Choroid plexus epithelial cell (primary cell): ENCODE measurements around the gene OTOR.

Experiments
- DNase-seq: peaks from one replicate; pipeline ENCODE4 v3.0.0-alpha.2; 2010; ENCODE audit warnings: low read depth
- H3K4me3 ChIP-seq: 2 replicates; pipeline ENCODE4 v1.5.1; 2011; ENCODE audit warnings: low read depth, mild to moderate bottlenecking, control low read depth, low read length, moderate library complexity
- CTCF ChIP-seq: conservative IDR thresholded peaks from 2 replicates; pipeline ENCODE4 v1.5.1; 2011; ENCODE audit warnings: low read depth, mild to moderate bottlenecking, control low read depth, inconsistent platforms, low read length, moderate library complexity

Gene OTOR, protein sequence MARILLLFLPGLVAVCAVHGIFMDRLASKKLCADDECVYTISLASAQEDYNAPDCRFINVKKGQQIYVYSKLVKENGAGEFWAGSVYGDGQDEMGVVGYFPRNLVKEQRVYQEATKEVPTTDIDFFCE

GRCh38 chr20:16748308-16748900 lies at the start of gene OTOR:
Gene OTOR, plus strand, starts transcription at chr20:16748358. Its CDS starts 44 bp downstream, at chr20:16748402.
- DNase-seq = no peak
- H3K4me3 ChIP-seq = no peak within 1 kb of the TSS
- no peak for TF ChIP-seq CTCF

- peak; percentile 1 for DNase-seq
- no peak overlapping the region for H3K4me3 ChIP-seq
- no peak for TF ChIP-seq CTCF
These were observed 48.9 kb upstream of the OTOR start for GRCh38 chr20:16699293-16699692.

- no peak overlapping the region for H3K4me3 ChIP-seq
- peak; percentile 32 for TF ChIP-seq CTCF
- DNase-seq = peak; percentile 18
These were observed 46.9 kb upstream of the OTOR start for GRCh38 chr20:16701296-16701695.

- TF ChIP-seq CTCF = no peak
- H3K4me3 ChIP-seq = no peak overlapping the region
- DNase-seq = no peak
These were observed 44.6 kb upstream of the OTOR start for GRCh38 chr20:16703570-16703969.

GRCh38 chr20:16707674-16708073 lies 40.5 kb upstream of the OTOR start:
- H3K4me3 ChIP-seq = no peak overlapping the region
- no peak for DNase-seq
- TF ChIP-seq CTCF = no peak

- H3K4me3 ChIP-seq = no peak overlapping the region
- DNase-seq = no peak
- no peak for TF ChIP-seq CTCF
These were observed 39.6 kb upstream of the OTOR start for GRCh38 chr20:16708602-16709001.

- TF ChIP-seq CTCF = no peak
- no peak overlapping the region for H3K4me3 ChIP-seq
- DNase-seq = no peak
These were observed 39.1 kb upstream of the OTOR start for GRCh38 chr20:16709017-16709416.
